ENCODE measurements around the gene TAX1BP1. TPM values are rescaled to one million over a fixed set of nuclear protein-coding genes. Genes with fewer than 3 reads are reported as not detected.
A peak's percentile ranks its signal among the peaks of the same experiment; 100 is the strongest.

TAX1BP1 gene
- total RNA-seq, 1 donor from 2014 or later = 133 TPM

GRCh38 chr7:27870595-27870994 is 130.6 kb downstream of the TAX1BP1 start:
- no peak overlapping the region for H3K27ac ChIP-seq (ENCODE audit: low read depth, low read length)
- H3K27ac Mint-ChIP-seq (ENCODE audit: unreplicated experiment) = no peak overlapping the region
- no peak overlapping the region for H2AFZ ChIP-seq (ENCODE audit: low read depth, low read length)
- no peaks in the 10 kb centered on the region for H3K9me3 ChIP-seq (ENCODE audit: insufficient read depth, low read depth, low read length)
- no peaks in the 10 kb centered on the region for H3K79me2 ChIP-seq (ENCODE audit: insufficient read depth, low read length)
- no peak overlapping the region for H3K4me3 Mint-ChIP-seq (ENCODE audit: unreplicated experiment)
- FAIRE-seq (no peak), DNase-seq (ENCODE audit: low read depth) (no peak)
- no peak overlapping the region for H3K4me3 ChIP-seq (ENCODE audit: insufficient read depth, low read depth, low read length)
- H3K36me3 ChIP-seq (ENCODE audit: insufficient read depth, low read length) = no peaks in the 10 kb centered on the region
- no peak overlapping the region for H3K4me2 ChIP-seq (ENCODE audit: low read length)
- peaks cover 11% of the 10 kb centered on the region for H3K4me1 Mint-ChIP-seq (ENCODE audit: low read depth, unreplicated experiment)
- H3K36me3 Mint-ChIP-seq (ENCODE audit: low read depth, unreplicated experiment) = peaks cover 22% of the 10 kb centered on the region
- TF ChIP-seq EZH2 (IDR thresholded peaks at IDR 0.05; ENCODE audit: insufficient read depth, low read length) = no peak
- TF ChIP-seq, protein P1, sequence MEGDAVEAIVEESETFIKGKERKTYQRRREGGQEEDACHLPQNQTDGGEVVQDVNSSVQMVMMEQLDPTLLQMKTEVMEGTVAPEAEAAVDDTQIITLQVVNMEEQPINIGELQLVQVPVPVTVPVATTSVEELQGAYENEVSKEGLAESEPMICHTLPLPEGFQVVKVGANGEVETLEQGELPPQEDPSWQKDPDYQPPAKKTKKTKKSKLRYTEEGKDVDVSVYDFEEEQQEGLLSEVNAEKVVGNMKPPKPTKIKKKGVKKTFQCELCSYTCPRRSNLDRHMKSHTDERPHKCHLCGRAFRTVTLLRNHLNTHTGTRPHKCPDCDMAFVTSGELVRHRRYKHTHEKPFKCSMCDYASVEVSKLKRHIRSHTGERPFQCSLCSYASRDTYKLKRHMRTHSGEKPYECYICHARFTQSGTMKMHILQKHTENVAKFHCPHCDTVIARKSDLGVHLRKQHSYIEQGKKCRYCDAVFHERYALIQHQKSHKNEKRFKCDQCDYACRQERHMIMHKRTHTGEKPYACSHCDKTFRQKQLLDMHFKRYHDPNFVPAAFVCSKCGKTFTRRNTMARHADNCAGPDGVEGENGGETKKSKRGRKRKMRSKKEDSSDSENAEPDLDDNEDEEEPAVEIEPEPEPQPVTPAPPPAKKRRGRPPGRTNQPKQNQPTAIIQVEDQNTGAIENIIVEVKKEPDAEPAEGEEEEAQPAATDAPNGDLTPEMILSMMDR (IDR thresholded peaks at IDR 0.05; ENCODE audit: insufficient read depth, low read depth, low read length) = no peak
- peaks cover 4% of the 10 kb centered on the region for H4K20me1 ChIP-seq (ENCODE audit: insufficient read depth, low read length)
- no peak overlapping the region for H3K9ac ChIP-seq (ENCODE audit: low read length)
- peaks cover 5% of the 10 kb centered on the region for H3K9me3 Mint-ChIP-seq (ENCODE audit: unreplicated experiment)
- H3K4me1 ChIP-seq (ENCODE audit: insufficient read depth, low read length) = peaks cover 7% of the 10 kb centered on the region
- no peaks in the 10 kb centered on the region for H3K27me3 ChIP-seq (ENCODE audit: insufficient read depth, low read length)
- no peaks in the 10 kb centered on the region for H3K27me3 Mint-ChIP-seq (ENCODE audit: low read depth, unreplicated experiment)

GRCh38 chr7:27871086-27871485 is 131.1 kb downstream of the TAX1BP1 start:
- no peak overlapping the region for H2AFZ ChIP-seq (ENCODE audit: low read depth, low read length)
- no peak overlapping the region for H3K9ac ChIP-seq (ENCODE audit: low read length)
- Mint-ChIP-seq H3K9me3 (ENCODE audit: unreplicated experiment) (peaks cover 6% of the 10 kb centered on the region), H3K4me1 (ENCODE audit: low read depth, unreplicated experiment) (peaks cover 11% of the 10 kb centered on the region), H3K27me3 (ENCODE audit: low read depth, unreplicated experiment) (no peaks in the 10 kb centered on the region), H3K4me3 (ENCODE audit: unreplicated experiment) (no peak overlapping the region), H3K27ac (ENCODE audit: unreplicated experiment) (no peak overlapping the region), H3K36me3 (ENCODE audit: low read depth, unreplicated experiment) (peaks cover 20% of the 10 kb centered on the region)
- no peaks in the 10 kb centered on the region for H3K36me3 ChIP-seq (ENCODE audit: insufficient read depth, low read length)
- H3K27ac ChIP-seq (ENCODE audit: low read depth, low read length) = no peak overlapping the region
- no peak for TF ChIP-seq EZH2 (IDR thresholded peaks at IDR 0.05; ENCODE audit: insufficient read depth, low read length)
- TF ChIP-seq, protein P1 (IDR thresholded peaks at IDR 0.05; ENCODE audit: insufficient read depth, low read depth, low read length) = no peak
- no peaks in the 10 kb centered on the region for H3K79me2 ChIP-seq (ENCODE audit: insufficient read depth, low read length)
- FAIRE-seq (peak; percentile 45), DNase-seq (ENCODE audit: low read depth) (no peak)
- H3K27me3 ChIP-seq (ENCODE audit: insufficient read depth, low read length) = no peaks in the 10 kb centered on the region
- H3K4me1 ChIP-seq (ENCODE audit: insufficient read depth, low read length) = peaks cover 7% of the 10 kb centered on the region
- no peak overlapping the region for H3K4me2 ChIP-seq (ENCODE audit: low read length)
- no peak overlapping the region for H3K4me3 ChIP-seq (ENCODE audit: insufficient read depth, low read depth, low read length)
- peaks cover 4% of the 10 kb centered on the region for H4K20me1 ChIP-seq (ENCODE audit: insufficient read depth, low read length)
- H3K9me3 ChIP-seq (ENCODE audit: insufficient read depth, low read depth, low read length) = no peaks in the 10 kb centered on the region

DNA sequence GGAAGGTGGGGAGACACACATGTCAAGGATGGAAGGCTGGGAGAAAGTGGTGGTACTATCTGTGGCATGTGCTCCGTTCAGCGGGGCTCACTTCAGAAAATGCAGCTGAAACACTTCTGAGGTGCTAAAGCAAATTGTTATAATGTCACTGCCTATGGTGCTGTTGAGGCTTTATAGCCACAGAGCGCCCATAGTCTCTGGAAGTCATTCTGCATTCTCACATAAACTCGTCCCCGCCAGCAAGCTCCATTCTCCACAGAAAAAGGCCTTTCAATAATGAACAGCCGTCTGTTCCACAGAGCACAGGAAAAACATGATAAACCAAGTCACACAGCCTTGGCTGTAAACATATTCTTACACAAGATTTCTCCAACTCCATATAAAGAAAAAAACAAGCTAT is 131.9 kb downstream of the TAX1BP1 start:
- no peak for FAIRE-seq

More for the DNA sequence above, 131.9 kb downstream of the TAX1BP1 start:
- Histone ChIP-seq H3K4me1 (ENCODE audit: insufficient read depth, low read length) (peaks cover 7% of the 10 kb centered on the region), H3K4me2 (ENCODE audit: low read length) (no peak overlapping the region), H4K20me1 (ENCODE audit: insufficient read depth, low read length) (peaks cover 4% of the 10 kb centered on the region), H2AFZ (ENCODE audit: low read depth, low read length) (no peak overlapping the region), H3K79me2 (ENCODE audit: insufficient read depth, low read length) (no peaks in the 10 kb centered on the region), H3K27me3 (ENCODE audit: insufficient read depth, low read length) (no peaks in the 10 kb centered on the region), H3K4me3 (ENCODE audit: insufficient read depth, low read depth, low read length) (no peak overlapping the region), H3K36me3 (ENCODE audit: insufficient read depth, low read length) (no peaks in the 10 kb centered on the region), H3K27ac (ENCODE audit: low read depth, low read length) (no peak overlapping the region), H3K9ac (ENCODE audit: low read length) (no peak overlapping the region), H3K9me3 (ENCODE audit: insufficient read depth, low read depth, low read length) (no peaks in the 10 kb centered on the region)
- H3K36me3 Mint-ChIP-seq (ENCODE audit: low read depth, unreplicated experiment) = peaks cover 18% of the 10 kb centered on the region
- DNase-seq (ENCODE audit: low read depth) = no peak
- peaks cover 11% of the 10 kb centered on the region for H3K4me1 Mint-ChIP-seq (ENCODE audit: low read depth, unreplicated experiment)
- H3K4me3 Mint-ChIP-seq (ENCODE audit: unreplicated experiment) = no peak overlapping the region
- H3K9me3 Mint-ChIP-seq (ENCODE audit: unreplicated experiment) = peaks cover 5% of the 10 kb centered on the region
- H3K27me3 Mint-ChIP-seq (ENCODE audit: low read depth, unreplicated experiment) = no peaks in the 10 kb centered on the region
- H3K27ac Mint-ChIP-seq (ENCODE audit: unreplicated experiment) = no peak overlapping the region
- TF ChIP-seq EZH2 (IDR thresholded peaks at IDR 0.05; ENCODE audit: insufficient read depth, low read length) = no peak
- TF ChIP-seq, protein P1 (IDR thresholded peaks at IDR 0.05; ENCODE audit: insufficient read depth, low read depth, low read length) = no peak
